Activated CD8-positive, alpha-beta T cell treated with anti-CD3 and anti-CD28 coated beads for 36 hours (primary cell): ENCODE measurements around the gene VAX1. TPM values are rescaled to one million over a fixed set of nuclear protein-coding genes. Genes with fewer than 3 reads are reported as not detected.
"Not testable (repeated sequence)": the region's sequence is repeated elsewhere in the genome, so short reads cannot be mapped to it uniquely, and the experiment has no call there.

Experiments used
- ATAC-seq: fragments of 200-7000 bp; cut with Tn5 transposase; one replicate; pipeline ENCODE4 v1.10.0; 2021; ENCODE audit warnings: mild to moderate bottlenecking, moderate library complexity
- CTCF ChIA-PET: fragments of 350-600 bp; sonication (Branson Sonifier 250); formaldehyde crosslinking; loops from one replicate; lab custom pipeline; 2021; ENCODE audit warnings: antibody characterized with exemption; lab: Charles Lee
- POLR2A ChIA-PET: fragments of 350-600 bp; sonication (Branson Sonifier 250); formaldehyde crosslinking; loops from one replicate; lab custom pipeline; 2021; ENCODE audit warnings: antibody characterized with exemption; lab: Charles Lee
- DNase-seq: peaks from one replicate; pipeline ENCODE4 v3.0.0-alpha.2; 2020
- H3K27ac Mint-ChIP-seq: one replicate; pipeline ENCODE4 v1.8.0; 2021; ENCODE audit warnings: mild to moderate bottlenecking, mixed read lengths
- H3K27me3 Mint-ChIP-seq: one replicate; pipeline ENCODE4 v1.8.0; 2021; ENCODE audit warnings: mixed read lengths
- H3K36me3 Mint-ChIP-seq: one replicate; pipeline ENCODE4 v1.8.0; 2021; ENCODE audit warnings: low read depth, mixed read lengths
- H3K4me1 Mint-ChIP-seq: one replicate; pipeline ENCODE4 v1.8.0; 2021; ENCODE audit warnings: low read depth, mixed read lengths
- H3K4me3 Mint-ChIP-seq: one replicate; pipeline ENCODE4 v1.8.0; 2021; ENCODE audit warnings: mild to moderate bottlenecking, moderate library complexity, mixed read lengths
- H3K9me3 Mint-ChIP-seq: one replicate; pipeline ENCODE4 v1.8.0; 2021; ENCODE audit warnings: mixed read lengths
- intact Hi-C: fragments of 100-400 bp; cut with micrococcal nuclease; formaldehyde crosslinking; loops from one replicate; pipeline ENCODE4 v1.10.0; 2022
- total RNA-seq, 2 experiments: library from RNA; stranded (reverse); gene quantifications; one replicate each; pipeline ENCODE4 v1.2.3, GENCODE V29; 2021
- TF ChIP-seq, protein P1 (sequence below): fragments of 200-600 bp; IDR thresholded peaks from one replicate; pipeline ENCODE4 v1.8.0; 2022; ENCODE audit warnings: antibody characterized with exemption, mild to moderate bottlenecking

Gene VAX1
- total RNA-seq, 2 experiments from 2014 or later = not detected

DNA sequence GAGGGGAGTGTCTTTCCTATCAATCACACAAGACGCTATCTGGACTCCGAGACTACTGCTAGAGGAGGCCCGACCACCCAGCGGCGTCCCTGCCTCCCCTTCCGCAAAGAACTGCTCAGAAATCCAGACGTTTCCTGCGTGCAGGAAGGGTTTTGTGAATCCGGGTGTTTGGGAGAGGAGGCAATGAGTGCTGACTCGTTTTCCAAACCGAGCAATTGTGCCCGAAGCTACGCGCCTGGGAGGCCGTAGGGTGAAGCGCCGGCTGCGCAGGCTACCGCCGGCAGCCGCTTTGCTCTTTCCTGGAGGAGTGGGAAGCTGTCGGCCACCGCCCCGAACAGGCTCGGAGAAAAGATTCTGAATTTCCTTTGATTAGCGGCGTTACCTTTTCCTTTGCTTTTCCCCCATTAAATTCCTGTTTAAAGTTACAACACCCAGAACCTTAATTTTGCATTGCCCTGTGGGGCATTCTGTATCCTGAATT lies 5.3 kb downstream of the VAX1 start:
- intact Hi-C loops = loop anchor here (2.0 to 10.0 kb wide), 2 partner anchors 32 to 402 kb away; no protein-coding TSS in a partner anchor
- TF ChIP-seq, protein P1, sequence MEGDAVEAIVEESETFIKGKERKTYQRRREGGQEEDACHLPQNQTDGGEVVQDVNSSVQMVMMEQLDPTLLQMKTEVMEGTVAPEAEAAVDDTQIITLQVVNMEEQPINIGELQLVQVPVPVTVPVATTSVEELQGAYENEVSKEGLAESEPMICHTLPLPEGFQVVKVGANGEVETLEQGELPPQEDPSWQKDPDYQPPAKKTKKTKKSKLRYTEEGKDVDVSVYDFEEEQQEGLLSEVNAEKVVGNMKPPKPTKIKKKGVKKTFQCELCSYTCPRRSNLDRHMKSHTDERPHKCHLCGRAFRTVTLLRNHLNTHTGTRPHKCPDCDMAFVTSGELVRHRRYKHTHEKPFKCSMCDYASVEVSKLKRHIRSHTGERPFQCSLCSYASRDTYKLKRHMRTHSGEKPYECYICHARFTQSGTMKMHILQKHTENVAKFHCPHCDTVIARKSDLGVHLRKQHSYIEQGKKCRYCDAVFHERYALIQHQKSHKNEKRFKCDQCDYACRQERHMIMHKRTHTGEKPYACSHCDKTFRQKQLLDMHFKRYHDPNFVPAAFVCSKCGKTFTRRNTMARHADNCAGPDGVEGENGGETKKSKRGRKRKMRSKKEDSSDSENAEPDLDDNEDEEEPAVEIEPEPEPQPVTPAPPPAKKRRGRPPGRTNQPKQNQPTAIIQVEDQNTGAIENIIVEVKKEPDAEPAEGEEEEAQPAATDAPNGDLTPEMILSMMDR = no peak
- ATAC-seq (no peak), DNase-seq (no peak)
- Mint-ChIP-seq H3K9me3 (no peaks in the 10 kb centered on the region), H3K4me1 (peaks cover 29% of the 10 kb centered on the region), H3K27ac (no peak overlapping the region), H3K4me3 (no peak overlapping the region), H3K36me3 (no peaks in the 10 kb centered on the region), H3K27me3 (peaks cover 76% of the 10 kb centered on the region)
- CTCF ChIA-PET = interaction anchor here (3.5 to 5.2 kb wide), 2 partner anchors 33 to 42 kb away, joined by 22 to 43 read pairs; no protein-coding TSS in a partner anchor
- POLR2A ChIA-PET = no interaction called here

DNA sequence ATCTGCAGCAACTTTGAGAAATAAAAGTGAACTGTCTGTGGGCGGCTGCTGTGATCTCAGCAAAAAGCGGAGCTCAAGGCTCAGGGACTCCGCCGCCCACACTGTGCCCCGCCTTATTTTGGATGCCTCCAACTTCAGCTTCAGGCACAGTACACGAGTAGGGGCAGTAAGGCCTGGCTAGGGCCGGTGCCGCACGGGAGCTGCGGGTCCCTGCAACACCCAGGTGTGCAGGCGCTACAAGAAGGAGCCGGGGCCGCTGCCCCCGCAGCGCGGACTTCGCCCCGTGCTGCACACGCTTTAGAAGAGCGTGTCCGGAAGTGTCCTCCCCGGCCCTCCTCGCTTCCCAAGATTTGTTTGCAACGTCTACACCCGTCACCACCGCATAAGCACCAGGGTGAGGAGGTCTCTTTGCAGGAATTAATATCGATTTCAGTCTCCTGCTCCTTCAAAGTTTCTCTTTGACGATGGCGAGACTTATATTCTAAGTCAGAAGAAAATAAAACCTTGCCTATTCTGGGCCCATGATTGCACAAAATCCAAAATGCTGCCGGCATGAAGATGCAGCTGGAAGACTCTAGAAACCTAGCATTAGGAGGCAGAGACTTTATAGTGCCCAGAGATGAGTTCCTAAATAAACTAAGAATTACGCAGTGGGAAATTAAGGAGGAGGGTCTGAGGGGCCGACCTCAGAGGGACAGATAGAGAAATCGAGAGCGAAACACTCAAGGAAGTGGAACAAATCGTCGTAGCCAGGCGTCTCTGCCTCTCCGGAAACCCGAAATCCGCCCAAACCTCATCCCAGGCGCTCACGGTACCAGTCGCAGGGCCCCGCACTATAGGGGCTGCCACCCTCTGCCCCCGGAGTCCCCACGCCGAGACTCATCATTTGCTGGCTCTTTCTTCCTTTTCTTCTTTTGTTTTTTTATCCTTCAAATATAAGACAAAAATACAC lies 6.4 kb downstream of the VAX1 start:
- Mint-ChIP-seq H3K36me3 (no peaks in the 10 kb centered on the region), H3K27ac (no peak overlapping the region), H3K27me3 (peaks cover 79% of the 10 kb centered on the region), H3K9me3 (no peaks in the 10 kb centered on the region), H3K4me3 (peak overlapping the region; percentile 29), H3K4me1 (peaks cover 29% of the 10 kb centered on the region)
- TF ChIP-seq, protein P1 = no peak
- DNase-seq (peak; percentile 48), ATAC-seq (peak; percentile 10)
- POLR2A ChIA-PET = no interaction called here
- intact Hi-C loops = loop anchor here (2.0 to 10.0 kb wide), 2 partner anchors 33 to 403 kb away; no protein-coding TSS in a partner anchor
- CTCF ChIA-PET = interaction anchor here (1.2 to 2.5 kb wide), 2 partner anchors 36 to 335 kb away, joined by 6 to 18 read pairs; no protein-coding TSS in a partner anchor

- ChIA-PET CTCF (interaction anchor here (0.8 to 2.5 kb wide), 5 partner anchors 12 to 334 kb away, joined by 3 to 18 read pairs (median 6); no protein-coding TSS in a partner anchor), POLR2A (no interaction called here)
- Mint-ChIP-seq H3K27me3 (peaks cover 72% of the 10 kb centered on the region), H3K27ac (no peak overlapping the region), H3K4me3 (no peak overlapping the region), H3K9me3 (no peaks in the 10 kb centered on the region), H3K36me3 (no peaks in the 10 kb centered on the region), H3K4me1 (peaks cover 24% of the 10 kb centered on the region)
- no peak for ATAC-seq
- intact Hi-C loops = loop anchor here (10.0 kb wide), 1 partner anchor 404 kb away; no protein-coding TSS in a partner anchor
- TF ChIP-seq, protein P1 = no peak
- no peak for DNase-seq
These were observed 7.2 kb downstream of the VAX1 start for GRCh38 chr10:117130862-117131375.

GRCh38 chr10:117130346-117130745 lies 7.7 kb downstream of the VAX1 start:
- ATAC-seq (no peak), DNase-seq (no peak)
- TF ChIP-seq, protein P1 = no peak
- Mint-ChIP-seq H3K27me3 (peaks cover 70% of the 10 kb centered on the region), H3K9me3 (no peaks in the 10 kb centered on the region), H3K36me3 (no peaks in the 10 kb centered on the region), H3K27ac (no peak overlapping the region), H3K4me1 (peaks cover 24% of the 10 kb centered on the region), H3K4me3 (no peak overlapping the region)
- intact Hi-C loops = loop anchor here (10.0 kb wide), 1 partner anchor 404 kb away; no protein-coding TSS in a partner anchor
- CTCF ChIA-PET = interaction anchor here (0.8 to 2.5 kb wide), 5 partner anchors 12 to 333 kb away, joined by 3 to 18 read pairs (median 6); no protein-coding TSS in a partner anchor
- POLR2A ChIA-PET = no interaction called here

DNA sequence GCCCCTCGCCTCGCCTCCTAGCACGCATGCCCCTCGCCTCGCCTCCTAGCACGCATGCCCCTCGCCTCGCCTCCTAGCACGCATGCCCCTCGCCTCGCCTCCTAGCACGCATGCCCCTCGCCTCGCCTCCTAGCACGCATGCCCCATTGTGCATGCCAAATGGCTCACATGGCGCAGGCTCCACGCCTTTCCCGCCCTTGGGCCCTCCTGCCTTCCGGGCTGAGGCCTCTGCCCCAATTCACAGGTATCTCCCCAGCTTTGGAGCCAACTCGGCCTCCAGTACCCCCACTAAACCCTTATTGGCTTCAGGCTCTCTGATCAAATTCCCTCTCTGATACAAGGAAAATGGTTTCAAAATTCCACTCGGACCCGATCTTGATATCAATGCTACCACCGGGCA lies 11.4 kb downstream of the VAX1 start:
- peaks cover 47% of the 10 kb centered on the region for H3K27me3 Mint-ChIP-seq
- H3K27ac Mint-ChIP-seq, intact Hi-C loops, H3K9me3 Mint-ChIP-seq, H3K4me1 Mint-ChIP-seq, POLR2A ChIA-PET, CTCF ChIA-PET, ATAC-seq, H3K4me3 Mint-ChIP-seq, H3K36me3 Mint-ChIP-seq, DNase-seq: not testable (repeated sequence)
